ENCODE data around the gene ETHE1. TPM values are rescaled to one million over a fixed set of nuclear protein-coding genes. Genes with fewer than 3 reads are reported as not detected.

ETHE1 gene
- total RNA-seq: 10 to 100 TPM; 41.6 to 70.1 (median 59.4) TPM

GRCh38 chr19:43526884-43527859 lies at the start of gene ETHE1:
ETHE1 (minus strand) TSS chr19:43527201; CDS start chr19:43527177, 24 bp downstream.
- peak; percentile 63 to 73 for DNase-seq (ENCODE audit: low spot score in 2 of 2)
- Histone ChIP-seq H3K9me3 (no peaks in the 10 kb centered on the region), H3K4me3 (peak within 1 kb of the TSS; percentile 73 to 86 (median 85)), H3K27ac (peak within 1 kb of the TSS; percentile 93 to 95), H3K36me3 (no peaks in the 10 kb centered on the region), H3K4me1 (peaks cover 4 to 8% of the 10 kb centered on the region in 2 donors), H3K27me3 (no peaks in the 10 kb centered on the region)
- intact Hi-C loops (cut with DNase I; ENCODE audit: low total_unique reads): no loop called here
- TF ChIP-seq CTCF (IDR thresholded peaks at IDR 0.05) (no peak), POLR2A (IDR thresholded peaks at IDR 0.05) (peak; percentile 66), POLR2AphosphoS5 (IDR thresholded peaks at IDR 0.05) (peak; percentile 39 to 72 (median 56))

GRCh38 chr19:43575955-43576878 lies 49.2 kb upstream of the ETHE1 start:
- DNase-seq (ENCODE audit: low spot score in 2 of 2): no peak
- TF ChIP-seq POLR2A (IDR thresholded peaks at IDR 0.05) (no peak), CTCF (IDR thresholded peaks at IDR 0.05) (no peak), POLR2AphosphoS5 (IDR thresholded peaks at IDR 0.05) (no peak)
- intact Hi-C loops (cut with DNase I; ENCODE audit: low total_unique reads): no loop called here
- H3K36me3 ChIP-seq: no peaks in the 10 kb centered on the region
- H3K27ac ChIP-seq: peak overlapping the region; percentile 73 to 91
- H3K4me1 ChIP-seq: peaks cover 0 to 7% of the 10 kb centered on the region in 2 donors
- H3K27me3 ChIP-seq: no peaks in the 10 kb centered on the region
- peak overlapping the region; percentile 69 to 87 (median 69) for H3K4me3 ChIP-seq
- no peaks in the 10 kb centered on the region for H3K9me3 ChIP-seq

- TF ChIP-seq CTCF (IDR thresholded peaks at IDR 0.05): no peak
- TF ChIP-seq POLR2AphosphoS5 (IDR thresholded peaks at IDR 0.05): peak; percentile 60 to 79 (median 76)
- TF ChIP-seq POLR2A (IDR thresholded peaks at IDR 0.05): peak; percentile 40
- no peaks in the 10 kb centered on the region for H3K9me3 ChIP-seq
- intact Hi-C loops (cut with DNase I; ENCODE audit: low total_unique reads): no loop called here
- peak within 1 kb of the TSS; percentile 73 to 91 for H3K27ac ChIP-seq
- DNase-seq (ENCODE audit: low spot score in 2 of 2): peak; percentile 97 to 98
- no peaks in the 10 kb centered on the region for H3K27me3 ChIP-seq
- H3K4me1 ChIP-seq: peaks cover 0 to 7% of the 10 kb centered on the region in 2 donors
- peak within 1 kb of the TSS; percentile 69 to 87 (median 69) for H3K4me3 ChIP-seq
- H3K36me3 ChIP-seq: no peaks in the 10 kb centered on the region
Measured at GRCh38 chr19:43575156-43575950, 48.4 kb upstream of the ETHE1 start, which contains the start of the genes PINLYP and XRCC1. PINLYP (plus strand) TSS chr19:43575801; CDS start chr19:43577192, 1,391 bp downstream. XRCC1 (minus strand) TSS chr19:43575527; CDS start chr19:43575458, 69 bp downstream.

GRCh38 chr19:43574424-43575155 lies 47.6 kb upstream of the ETHE1 start:
- no peak for DNase-seq (ENCODE audit: low spot score in 2 of 2)
- H3K27me3 ChIP-seq: no peaks in the 10 kb centered on the region
- TF ChIP-seq POLR2AphosphoS5 (IDR thresholded peaks at IDR 0.05): no peak
- no peak for TF ChIP-seq CTCF (IDR thresholded peaks at IDR 0.05)
- no peak for TF ChIP-seq POLR2A (IDR thresholded peaks at IDR 0.05)
- peak overlapping the region; percentile 69 to 87 (median 69) for H3K4me3 ChIP-seq
- peak overlapping the region; percentile 70 to 91 for H3K27ac ChIP-seq
- H3K4me1 ChIP-seq: peaks cover 0 to 7% of the 10 kb centered on the region in 2 donors
- intact Hi-C loops (cut with DNase I; ENCODE audit: low total_unique reads): no loop called here
- H3K9me3 ChIP-seq: no peaks in the 10 kb centered on the region
- H3K36me3 ChIP-seq: no peaks in the 10 kb centered on the region

Measured in breast epithelium (tissue), 4 donors.